NT2/D1 (cell line): ENCODE results near the gene LACC1.

ENCODE experiments used
- SUZ12 ChIP-seq: IDR thresholded peaks from 2 replicates; pipeline ENCODE4 v1.6.1; 2011; ENCODE audit not compliant: insufficient read length, insufficient read depth; ENCODE audit errors: extremely low read depth
- YY1 ChIP-seq: IDR thresholded peaks from 2 replicates; pipeline ENCODE4 v1.6.1; 2011; ENCODE audit not compliant: insufficient read length, insufficient read depth

GRCh38 chr13:43895940-43896339, 16.2 kb downstream of the LACC1 start:
- TF ChIP-seq SUZ12 (no peak), YY1 (no peak)
